Measurements from ENCODE around the gene FNBP1L.

FNBP1L gene

DNA sequence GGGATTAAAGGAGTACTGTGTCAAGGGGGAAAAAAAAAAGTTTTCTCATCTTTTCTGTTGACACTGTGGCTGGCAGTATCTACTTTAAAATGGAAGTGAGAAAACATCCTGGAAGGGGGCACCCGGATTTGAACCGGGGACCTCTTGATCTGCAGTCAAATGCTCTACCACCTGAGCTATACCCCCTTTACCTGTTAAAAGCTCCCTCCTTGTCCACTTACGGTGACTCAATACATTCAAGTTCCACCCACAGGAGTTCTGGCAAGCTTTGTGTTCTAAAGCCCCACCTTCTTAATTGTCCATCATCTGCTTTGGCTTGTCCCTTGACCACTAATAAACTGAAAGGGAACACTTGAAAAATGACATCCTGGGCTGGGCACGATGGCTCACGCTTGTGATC lies 68.2 kb downstream of the FNBP1L start:
- Histone ChIP-seq H3K36me3 (ENCODE audit: control insufficient read depth, insufficient read depth, low read length) (no peaks in the 10 kb centered on the region), H3K4me3 (ENCODE audit: low read depth, low read length) (no peak overlapping the region), H3K4me1 (ENCODE audit: control insufficient read depth, insufficient read depth, low read length) (no peaks in the 10 kb centered on the region), H3K9ac (ENCODE audit: low read depth, low read length) (no peak overlapping the region), H3K9me3 (ENCODE audit: control insufficient read depth, insufficient read depth, low read length) (no peaks in the 10 kb centered on the region), H3K27me3 (ENCODE audit: control insufficient read depth, insufficient read depth, low read length) (no peaks in the 10 kb centered on the region)

- Histone ChIP-seq H3K36me3 (ENCODE audit: control insufficient read depth, insufficient read depth, low read length) (no peaks in the 10 kb centered on the region), H3K9ac (ENCODE audit: low read depth, low read length) (no peak overlapping the region), H3K9me3 (ENCODE audit: control insufficient read depth, insufficient read depth, low read length) (no peaks in the 10 kb centered on the region), H3K27me3 (ENCODE audit: control insufficient read depth, insufficient read depth, low read length) (no peaks in the 10 kb centered on the region), H3K4me1 (ENCODE audit: control insufficient read depth, insufficient read depth, low read length) (no peaks in the 10 kb centered on the region), H3K4me3 (ENCODE audit: low read depth, low read length) (no peak overlapping the region)
These were observed 70.6 kb downstream of the FNBP1L start for GRCh38 chr1:93518516-93518915.

DNA sequence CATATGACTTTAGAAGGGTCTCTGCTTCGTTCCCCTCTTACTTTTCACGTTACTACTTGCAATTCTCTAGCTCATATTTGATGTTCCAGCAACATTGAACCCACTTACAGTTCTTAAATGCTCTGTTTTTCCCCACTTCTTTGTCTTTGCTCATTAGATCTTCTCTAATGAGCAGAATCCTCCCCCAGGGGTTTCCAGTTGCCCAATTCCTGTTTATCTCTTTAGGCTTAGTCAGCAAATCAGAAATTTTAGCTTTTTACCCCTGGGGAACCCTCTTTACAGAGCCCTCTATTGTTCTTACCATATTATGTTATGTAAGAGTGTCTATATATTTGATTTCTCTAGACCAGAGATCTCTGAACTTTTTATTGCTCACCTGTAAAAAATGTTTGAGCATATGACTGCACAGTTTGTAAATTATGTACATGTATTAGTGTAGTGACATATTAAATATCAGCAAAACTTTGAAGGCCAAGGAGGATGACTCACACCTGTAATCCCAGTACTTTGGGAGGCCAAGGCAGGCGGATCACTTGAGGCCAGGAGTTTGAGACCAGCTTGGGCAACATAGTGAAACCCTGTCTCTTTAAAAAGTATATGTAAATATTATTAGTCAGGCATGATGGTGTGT lies 71.4 kb downstream of the FNBP1L start:
- Histone ChIP-seq H3K9me3 (ENCODE audit: control insufficient read depth, insufficient read depth, low read length) (no peaks in the 10 kb centered on the region), H3K4me3 (ENCODE audit: low read depth, low read length) (no peak overlapping the region), H3K36me3 (ENCODE audit: control insufficient read depth, insufficient read depth, low read length) (no peaks in the 10 kb centered on the region), H3K4me1 (ENCODE audit: control insufficient read depth, insufficient read depth, low read length) (no peaks in the 10 kb centered on the region), H3K9ac (ENCODE audit: low read depth, low read length) (no peak overlapping the region), H3K27me3 (ENCODE audit: control insufficient read depth, insufficient read depth, low read length) (no peaks in the 10 kb centered on the region)

GRCh38 chr1:93521618-93522017 lies 73.7 kb downstream of the FNBP1L start:
- H3K27me3 ChIP-seq (ENCODE audit: control insufficient read depth, insufficient read depth, low read length), result no peaks in the 10 kb centered on the region
- H3K4me3 ChIP-seq (ENCODE audit: low read depth, low read length), result no peak overlapping the region
- no peaks in the 10 kb centered on the region for H3K4me1 ChIP-seq (ENCODE audit: control insufficient read depth, insufficient read depth, low read length)
- no peaks in the 10 kb centered on the region for H3K36me3 ChIP-seq (ENCODE audit: control insufficient read depth, insufficient read depth, low read length)
- H3K9ac ChIP-seq (ENCODE audit: low read depth, low read length), result no peak overlapping the region
- no peaks in the 10 kb centered on the region for H3K9me3 ChIP-seq (ENCODE audit: control insufficient read depth, insufficient read depth, low read length)

DNA sequence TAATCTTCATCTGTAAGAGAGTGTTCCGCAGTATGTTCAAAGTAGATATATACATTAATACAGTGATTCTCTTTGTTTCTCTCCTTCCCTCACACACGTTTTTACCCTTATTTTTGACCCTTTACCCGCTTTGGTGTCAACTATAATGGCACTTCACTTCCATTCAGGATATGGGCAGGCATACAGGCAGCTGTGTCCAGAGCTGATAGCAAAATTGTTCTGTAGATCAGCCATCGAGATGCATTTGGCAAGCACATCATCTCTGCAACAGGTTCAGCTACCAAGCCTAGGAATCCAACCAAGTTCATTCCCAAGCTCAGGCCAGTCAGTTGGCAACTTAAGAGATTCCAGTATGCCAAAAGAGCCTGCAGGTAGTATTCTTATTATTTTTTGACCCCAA lies 74.8 kb downstream of the FNBP1L start:
- H3K36me3 ChIP-seq (ENCODE audit: control insufficient read depth, insufficient read depth, low read length), result no peaks in the 10 kb centered on the region
- H3K4me3 ChIP-seq (ENCODE audit: low read depth, low read length), result no peak overlapping the region
- H3K4me1 ChIP-seq (ENCODE audit: control insufficient read depth, insufficient read depth, low read length), result no peaks in the 10 kb centered on the region
- H3K9ac ChIP-seq (ENCODE audit: low read depth, low read length), result no peak overlapping the region
- no peaks in the 10 kb centered on the region for H3K27me3 ChIP-seq (ENCODE audit: control insufficient read depth, insufficient read depth, low read length)
- no peaks in the 10 kb centered on the region for H3K9me3 ChIP-seq (ENCODE audit: control insufficient read depth, insufficient read depth, low read length)

DNA sequence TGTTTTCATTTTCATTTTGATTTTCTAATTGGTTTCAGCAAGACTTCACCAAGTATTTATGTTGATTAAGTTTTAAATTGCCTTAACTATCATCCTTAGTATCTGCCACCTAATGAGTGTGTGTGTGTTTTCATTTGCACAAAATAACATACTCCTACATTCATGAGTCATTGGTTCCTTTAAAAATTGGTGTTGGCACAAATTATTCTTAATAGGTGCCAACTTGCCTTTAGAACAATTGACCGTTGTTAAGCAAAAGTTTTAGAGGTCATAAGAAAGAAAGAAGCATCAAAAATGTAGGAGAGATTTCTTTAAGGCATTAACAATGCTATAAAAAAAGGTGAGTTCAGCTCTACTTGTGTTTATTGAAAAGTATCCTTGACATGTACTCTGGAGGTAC lies 77.5 kb downstream of the FNBP1L start:
- no peaks in the 10 kb centered on the region for H3K9me3 ChIP-seq (ENCODE audit: control insufficient read depth, insufficient read depth, low read length)
- H3K4me1 ChIP-seq (ENCODE audit: control insufficient read depth, insufficient read depth, low read length), result no peaks in the 10 kb centered on the region
- H3K27me3 ChIP-seq (ENCODE audit: control insufficient read depth, insufficient read depth, low read length), result no peaks in the 10 kb centered on the region
- H3K36me3 ChIP-seq (ENCODE audit: control insufficient read depth, insufficient read depth, low read length), result no peaks in the 10 kb centered on the region
- H3K4me3 ChIP-seq (ENCODE audit: low read depth, low read length), result no peak overlapping the region
- no peak overlapping the region for H3K9ac ChIP-seq (ENCODE audit: low read depth, low read length)

DNA sequence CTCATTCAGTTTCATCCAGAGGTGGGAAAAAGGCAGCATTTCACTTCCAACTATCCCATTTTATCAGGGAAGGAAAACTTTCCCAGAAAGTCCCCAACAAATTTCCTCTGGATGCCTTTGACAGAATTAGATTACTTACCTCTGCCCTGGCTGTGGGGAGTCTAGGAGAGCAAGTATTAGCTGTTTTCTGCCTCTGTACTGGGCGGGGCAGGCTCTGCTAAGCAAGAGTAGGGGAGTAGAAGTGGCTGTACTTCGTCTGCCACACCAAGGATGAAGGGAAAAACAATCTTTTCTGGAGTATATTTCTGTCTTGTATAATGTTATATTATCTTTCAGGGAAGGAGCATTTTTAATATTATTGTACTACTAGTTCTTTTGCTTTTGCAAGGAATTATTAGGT lies 78.5 kb downstream of the FNBP1L start:
- Histone ChIP-seq H3K4me1 (ENCODE audit: control insufficient read depth, insufficient read depth, low read length) (no peaks in the 10 kb centered on the region), H3K9me3 (ENCODE audit: control insufficient read depth, insufficient read depth, low read length) (no peaks in the 10 kb centered on the region), H3K9ac (ENCODE audit: low read depth, low read length) (no peak overlapping the region), H3K36me3 (ENCODE audit: control insufficient read depth, insufficient read depth, low read length) (no peaks in the 10 kb centered on the region), H3K27me3 (ENCODE audit: control insufficient read depth, insufficient read depth, low read length) (no peaks in the 10 kb centered on the region), H3K4me3 (ENCODE audit: low read depth, low read length) (no peak overlapping the region)

- no peak overlapping the region for H3K9ac ChIP-seq (ENCODE audit: low read depth, low read length)
- no peaks in the 10 kb centered on the region for H3K27me3 ChIP-seq (ENCODE audit: control insufficient read depth, insufficient read depth, low read length)
- no peaks in the 10 kb centered on the region for H3K36me3 ChIP-seq (ENCODE audit: control insufficient read depth, insufficient read depth, low read length)
These were observed 80.5 kb downstream of the FNBP1L start for GRCh38 chr1:93528412-93528811.

GRCh38 chr1:93531193-93531592 lies 83.3 kb downstream of the FNBP1L start:
- H3K9me3 ChIP-seq (ENCODE audit: control insufficient read depth, insufficient read depth, low read length), result no peaks in the 10 kb centered on the region
- no peak overlapping the region for H3K9ac ChIP-seq (ENCODE audit: low read depth, low read length)
- no peaks in the 10 kb centered on the region for H3K36me3 ChIP-seq (ENCODE audit: control insufficient read depth, insufficient read depth, low read length)
- no peaks in the 10 kb centered on the region for H3K27me3 ChIP-seq (ENCODE audit: control insufficient read depth, insufficient read depth, low read length)
- no peaks in the 10 kb centered on the region for H3K4me1 ChIP-seq (ENCODE audit: control insufficient read depth, insufficient read depth, low read length)
- H3K4me3 ChIP-seq (ENCODE audit: low read depth, low read length), result no peak overlapping the region

More at GRCh38 chr1:93528412-93528811, 80.5 kb downstream of the FNBP1L start:
- Histone ChIP-seq H3K4me1 (ENCODE audit: control insufficient read depth, insufficient read depth, low read length) (no peaks in the 10 kb centered on the region), H3K4me3 (ENCODE audit: low read depth, low read length) (no peak overlapping the region), H3K9me3 (ENCODE audit: control insufficient read depth, insufficient read depth, low read length) (no peaks in the 10 kb centered on the region)

DNA sequence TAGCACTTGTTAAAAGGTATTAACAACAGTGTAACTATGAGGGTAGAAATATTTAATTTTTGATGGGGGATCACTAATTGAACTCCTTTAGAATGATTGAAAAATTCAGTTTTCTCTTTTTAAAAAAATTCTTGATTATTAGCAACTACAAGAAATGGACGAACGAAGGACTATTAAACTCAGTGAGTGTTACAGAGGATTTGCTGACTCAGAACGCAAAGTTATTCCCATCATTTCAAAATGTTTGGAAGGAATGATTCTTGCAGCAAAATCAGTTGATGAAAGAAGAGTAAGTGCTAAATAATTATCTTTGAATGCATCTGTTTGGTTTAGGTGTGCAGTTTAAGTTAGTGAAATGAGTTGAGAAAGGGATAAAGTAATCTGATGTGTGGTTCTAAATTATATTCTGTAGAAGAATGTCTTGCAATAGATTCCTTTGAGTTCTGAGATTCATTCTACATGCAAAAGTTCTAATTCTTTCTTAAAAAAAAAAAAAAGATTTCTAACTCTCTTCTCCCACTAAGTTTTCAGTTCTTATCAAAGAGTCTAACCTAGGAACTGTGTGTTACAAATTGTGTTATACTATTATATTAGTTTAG lies 85.0 kb downstream of the FNBP1L start:
- Histone ChIP-seq H3K4me1 (ENCODE audit: control insufficient read depth, insufficient read depth, low read length) (no peaks in the 10 kb centered on the region), H3K36me3 (ENCODE audit: control insufficient read depth, insufficient read depth, low read length) (no peaks in the 10 kb centered on the region), H3K27me3 (ENCODE audit: control insufficient read depth, insufficient read depth, low read length) (no peaks in the 10 kb centered on the region), H3K9me3 (ENCODE audit: control insufficient read depth, insufficient read depth, low read length) (no peaks in the 10 kb centered on the region), H3K9ac (ENCODE audit: low read depth, low read length) (no peak overlapping the region), H3K4me3 (ENCODE audit: low read depth, low read length) (no peak overlapping the region)

DNA sequence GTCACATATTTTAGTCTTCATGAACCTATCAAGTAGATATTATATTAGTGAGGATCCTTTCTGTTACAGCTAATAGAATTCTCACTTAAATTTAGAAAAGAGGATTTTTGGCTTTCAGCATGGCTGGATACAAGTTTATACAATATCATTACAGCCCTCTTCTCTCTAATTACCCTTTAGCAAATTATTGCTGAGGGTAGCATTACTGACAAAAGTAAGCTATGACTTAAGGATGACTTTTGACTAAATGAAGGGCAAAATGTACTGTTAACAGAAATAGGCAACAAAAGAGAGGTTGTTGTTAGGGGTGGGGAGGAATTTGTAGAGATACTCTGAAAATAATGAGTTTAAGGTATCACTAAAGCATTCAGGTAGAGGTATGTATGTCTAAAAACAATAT lies 85.8 kb downstream of the FNBP1L start:
- Histone ChIP-seq H3K9ac (ENCODE audit: low read depth, low read length) (no peak overlapping the region), H3K9me3 (ENCODE audit: control insufficient read depth, insufficient read depth, low read length) (no peaks in the 10 kb centered on the region), H3K4me1 (ENCODE audit: control insufficient read depth, insufficient read depth, low read length) (no peaks in the 10 kb centered on the region), H3K36me3 (ENCODE audit: control insufficient read depth, insufficient read depth, low read length) (no peaks in the 10 kb centered on the region), H3K4me3 (ENCODE audit: low read depth, low read length) (no peak overlapping the region), H3K27me3 (ENCODE audit: control insufficient read depth, insufficient read depth, low read length) (no peaks in the 10 kb centered on the region)

DNA sequence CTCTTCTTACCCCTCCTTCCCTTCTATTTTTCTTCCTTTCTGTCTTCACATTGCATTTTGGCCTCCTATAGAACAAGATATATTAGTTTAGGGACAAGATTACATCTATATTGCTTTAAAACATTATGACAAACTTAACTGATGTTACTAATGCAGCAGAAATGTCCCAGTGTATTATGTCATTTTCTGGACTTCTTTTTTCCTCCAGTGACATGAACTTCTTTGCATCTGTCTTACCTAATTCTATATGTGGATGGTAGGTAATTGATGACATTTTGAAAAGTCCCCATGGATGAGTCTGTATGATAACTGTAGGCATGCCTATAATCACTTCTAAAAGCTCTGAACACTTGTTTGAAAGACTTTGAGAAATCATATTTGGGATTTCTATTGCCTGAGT lies 89.5 kb downstream of the FNBP1L start:
- H3K4me1 ChIP-seq (ENCODE audit: control insufficient read depth, insufficient read depth, low read length), result peaks cover 4% of the 10 kb centered on the region
- H3K4me3 ChIP-seq (ENCODE audit: low read depth, low read length), result no peak overlapping the region
- H3K27me3 ChIP-seq (ENCODE audit: control insufficient read depth, insufficient read depth, low read length), result no peaks in the 10 kb centered on the region
- H3K36me3 ChIP-seq (ENCODE audit: control insufficient read depth, insufficient read depth, low read length), result no peaks in the 10 kb centered on the region
- no peak overlapping the region for H3K9ac ChIP-seq (ENCODE audit: low read depth, low read length)
- H3K9me3 ChIP-seq (ENCODE audit: control insufficient read depth, insufficient read depth, low read length), result no peaks in the 10 kb centered on the region

Measured in iPS-15b (cell line).